H9 (cell line): Measurements from ENCODE around the gene FAXDC2. TPM values are rescaled to one million over a fixed set of nuclear protein-coding genes. Genes with fewer than 3 reads are reported as not detected.

Source experiments
- DNase-seq: peaks from one replicate; pipeline ENCODE4 v3.0.0-alpha.2; 2017
- H2AFZ ChIP-seq: one replicate; pipeline ENCODE4 v1.6.1; 2013; ENCODE audit warnings: mild to moderate bottlenecking, low read length, control low read depth, moderate library complexity
- H2AK5ac ChIP-seq: 2 replicates; pipeline ENCODE4 v1.6.1; 2013; ENCODE audit warnings: low read length, control low read depth, mixed read lengths; ENCODE audit not compliant: insufficient read length
- H2BK120ac ChIP-seq: one replicate; pipeline ENCODE4 v1.6.1; 2013; ENCODE audit warnings: low read depth, mild to moderate bottlenecking, low read length, control low read depth, inconsistent platforms; ENCODE audit not compliant: poor library complexity, severe bottlenecking
- H2BK12ac ChIP-seq: 2 replicates; pipeline ENCODE4 v1.6.1; 2013; ENCODE audit warnings: low read length, control low read depth, mixed read lengths, low read depth; ENCODE audit not compliant: insufficient read length
- H2BK15ac ChIP-seq: 2 replicates; pipeline ENCODE4 v1.6.1; 2013; ENCODE audit warnings: low read depth, low read length, control low read depth
- H2BK20ac ChIP-seq: one replicate; pipeline ENCODE4 v1.6.1; 2013; ENCODE audit warnings: low read depth, mild to moderate bottlenecking, low read length, control low read depth, inconsistent platforms; ENCODE audit not compliant: poor library complexity, severe bottlenecking
- H2BK5ac ChIP-seq: 2 replicates; pipeline ENCODE4 v1.6.1; 2013; ENCODE audit warnings: low read length, control low read depth, mixed read lengths; ENCODE audit not compliant: insufficient read length
- H3K14ac ChIP-seq: 2 replicates; pipeline ENCODE4 v1.6.1; 2013; ENCODE audit warnings: low read length, control low read depth; ENCODE audit not compliant: insufficient read depth
- H3K18ac ChIP-seq: 2 replicates; pipeline ENCODE4 v1.6.1; 2013; ENCODE audit warnings: low read depth, mild to moderate bottlenecking, mixed read lengths, low read length, control low read depth; ENCODE audit not compliant: insufficient read length
- H3K23ac ChIP-seq: 2 replicates; pipeline ENCODE4 v1.6.1; 2013; ENCODE audit warnings: low read length, control low read depth, mixed read lengths, low read depth; ENCODE audit not compliant: insufficient read length
- H3K23me2 ChIP-seq: 2 replicates; pipeline ENCODE4 v1.6.1; 2013; ENCODE audit warnings: low read depth, mild to moderate bottlenecking, mixed read lengths, low read length, control low read depth; ENCODE audit not compliant: insufficient read length, poor library complexity, severe bottlenecking
- H3K27ac ChIP-seq: 2 replicates; pipeline ENCODE4 v1.5.1; 2013; ENCODE audit warnings: low read length, control low read depth, mixed read lengths, low read depth; ENCODE audit not compliant: insufficient read length
- H3K27me3 ChIP-seq: 2 replicates; pipeline ENCODE4 v1.6.1; 2013; ENCODE audit warnings: low read length, control low read depth, inconsistent platforms; ENCODE audit not compliant: insufficient read depth
- H3K4ac ChIP-seq: 2 replicates; pipeline ENCODE4 v1.6.1; 2013; ENCODE audit warnings: low read depth, mild to moderate bottlenecking, control low read depth, inconsistent platforms, low read length, moderate library complexity
- H3K4me1 ChIP-seq: 2 replicates; pipeline ENCODE4 v1.6.1; 2013; ENCODE audit warnings: low read length, control low read depth, inconsistent platforms; ENCODE audit not compliant: insufficient read depth
- H3K4me2 ChIP-seq: 2 replicates; pipeline ENCODE4 v1.6.1; 2013; ENCODE audit warnings: low read length, control low read depth, mixed read lengths; ENCODE audit not compliant: insufficient read length, insufficient read depth
- H3K56ac ChIP-seq: 2 replicates; pipeline ENCODE4 v1.6.1; 2013; ENCODE audit warnings: low read depth, mild to moderate bottlenecking, mixed read lengths, low read length, control low read depth; ENCODE audit not compliant: insufficient read length
- H3K79me1 ChIP-seq: 2 replicates; pipeline ENCODE4 v1.6.1; 2013; ENCODE audit warnings: low read depth, mild to moderate bottlenecking, moderate library complexity, low read length, control low read depth, inconsistent platforms; ENCODE audit not compliant: insufficient read depth, poor library complexity, severe bottlenecking
- H3K79me2 ChIP-seq: 2 replicates; pipeline ENCODE4 v1.6.1; 2013; ENCODE audit warnings: low read length, control low read depth, inconsistent platforms; ENCODE audit not compliant: insufficient read depth
- H3K9ac ChIP-seq: 2 replicates; pipeline ENCODE4 v1.6.1; 2013; ENCODE audit warnings: low read length, control low read depth, mixed read lengths; ENCODE audit not compliant: insufficient read length; ENCODE audit errors: extremely low read depth
- H3K9me3 ChIP-seq: one replicate; pipeline ENCODE4 v1.6.1; 2013; ENCODE audit warnings: low read depth, low read length, inconsistent platforms; ENCODE audit not compliant: control insufficient read depth
- H3T11ph ChIP-seq: one replicate; pipeline ENCODE4 v1.6.1; 2013; ENCODE audit warnings: mild to moderate bottlenecking, low read length, control low read depth, inconsistent platforms
- H4K20me1 ChIP-seq: one replicate; pipeline ENCODE4 v1.6.1; 2013; ENCODE audit not compliant: control insufficient read depth, insufficient read length, insufficient read depth
- H4K5ac ChIP-seq: 2 replicates; pipeline ENCODE4 v1.6.1; 2013; ENCODE audit warnings: low read depth, mild to moderate bottlenecking, mixed read lengths, low read length, control low read depth; ENCODE audit not compliant: insufficient read length
- H4K8ac ChIP-seq: replicated peaks from 2 replicates; pipeline ENCODE4 v1.6.1; 2013; ENCODE audit warnings: low read length, control low read depth, mixed read lengths, low read depth; ENCODE audit not compliant: insufficient read length
- H4K91ac ChIP-seq: 2 replicates; pipeline ENCODE4 v1.6.1; 2013; ENCODE audit warnings: low read depth, mild to moderate bottlenecking, moderate library complexity, mixed read lengths, low read length, control low read depth; ENCODE audit not compliant: insufficient read length
- H3K27ac Mint-ChIP-seq, 3 experiments: 2 replicates in 2 of 3; 3 replicates in 1 of 3; pipeline ENCODE4 v1.8.0; 2020 to 2021; ENCODE audit warnings: mixed read lengths in 3 of 3, mild to moderate bottlenecking in 1 of 3, moderate library complexity in 1 of 3
- H3K27me3 Mint-ChIP-seq: 2 replicates; pipeline ENCODE4 v1.8.0; 2021; ENCODE audit warnings: low read depth, mild to moderate bottlenecking, moderate library complexity, mixed read lengths
- H3K36me3 Mint-ChIP-seq, 3 experiments: 2 replicates in 2 of 3; 3 replicates in 1 of 3; pipeline ENCODE4 v1.8.0; 2020 to 2021; ENCODE audit warnings: low read depth in 3 of 3, mixed read lengths in 3 of 3; ENCODE audit not compliant: insufficient read depth in 1 of 3
- H3K4me1 Mint-ChIP-seq, 2 experiments: 2 replicates each; pipeline ENCODE4 v1.8.0; 2020; ENCODE audit warnings: mixed read lengths in 2 of 2
- H3K4me3 Mint-ChIP-seq, 2 experiments: 2 replicates in 1 of 2; 3 replicates in 1 of 2; pipeline ENCODE4 v1.8.0; 2020 to 2021; ENCODE audit warnings: mild to moderate bottlenecking in 2 of 2, mixed read lengths in 2 of 2, moderate library complexity in 1 of 2
- H3K9me3 Mint-ChIP-seq, 2 experiments: 2 replicates in 1 of 2; 3 replicates in 1 of 2; pipeline ENCODE4 v1.8.0; 2020; ENCODE audit warnings: mild to moderate bottlenecking in 2 of 2, mixed read lengths in 2 of 2, moderate library complexity in 1 of 2
- CTCF ChIP-seq: fragments of 200-600 bp; sonication (generic); conservative IDR thresholded peaks from 3 replicates; pipeline ENCODE4 v1.8.0; 2021; ENCODE audit warnings: antibody characterized with exemption, mild to moderate bottlenecking
- WGBS: extraction: QIAGEN DNeasy Blood & Tissue Kit; methylation state at CpG from one replicate; pipeline ENCODE4 v1.1.7; 2013; ENCODE audit warnings: missing lambda C conversion rate, low lambda C conversion rate, mixed read lengths; ENCODE audit not compliant: insufficient read length; ENCODE audit errors: extremely low coverage; 5-methylcytosine and 5-hydroxymethylcytosine counted together
- total RNA-seq: library from RNA; stranded (reverse); gene quantifications from 2 replicates; pipeline ENCODE4 v1.2.1, GENCODE V29; 2021

FAXDC2 gene
- total RNA-seq, 1 experiment from 2014 or later, result 3.0 TPM

- H2AFZ ChIP-seq, result no peak overlapping the region
- H4K20me1 ChIP-seq, result no peaks in the 10 kb centered on the region
- no peak overlapping the region for H3K4me3 Mint-ChIP-seq
- H3K36me3 Mint-ChIP-seq, result peaks cover 65 to 82% (median 79%) of the 10 kb centered on the region in 3 experiments; a peak in 6 of 7 replicates
- no peaks in the 10 kb centered on the region for H3K4me1 Mint-ChIP-seq
- no peaks in the 10 kb centered on the region for H3K9me3 Mint-ChIP-seq
- no peak overlapping the region for H4K8ac ChIP-seq
- H3K27me3 ChIP-seq, result no peaks in the 10 kb centered on the region
- no peaks in the 10 kb centered on the region for H3K9me3 ChIP-seq
- peaks cover 7% of the 10 kb centered on the region for H3K79me1 ChIP-seq
- H2BK5ac ChIP-seq, result no peak overlapping the region
- H2BK15ac ChIP-seq, result no peak overlapping the region
- peak overlapping the region in 1 of 3 experiments; percentile 77; a peak in 4 of 7 replicates for H3K27ac Mint-ChIP-seq
- H3K27me3 Mint-ChIP-seq, result no peaks in the 10 kb centered on the region
- no peak overlapping the region for H3K4me2 ChIP-seq
- no CpG with 5 or more reads among the region's 32 CpGs for WGBS
- no peak overlapping the region for H3T11ph ChIP-seq
- H3K79me2 ChIP-seq, result peaks cover 3% of the 10 kb centered on the region; the same call in 1 of the 2 replicates
- DNase-seq, result no peak
- H3K23ac ChIP-seq, result no peak overlapping the region
- no peak overlapping the region for H3K56ac ChIP-seq
- no peak overlapping the region for H4K5ac ChIP-seq
- no peak overlapping the region for H3K18ac ChIP-seq
- H2AK5ac ChIP-seq, result no peak overlapping the region
- no peak overlapping the region for H4K91ac ChIP-seq
- H3K9ac ChIP-seq, result no peak overlapping the region
- no peak overlapping the region for H2BK120ac ChIP-seq
- no peak for TF ChIP-seq CTCF
- no peak overlapping the region for H3K27ac ChIP-seq
- H3K4ac ChIP-seq, result no peak overlapping the region
- no peak overlapping the region for H3K14ac ChIP-seq
- no peak overlapping the region for H2BK12ac ChIP-seq
- no peaks in the 10 kb centered on the region for H3K4me1 ChIP-seq
- no peak overlapping the region for H2BK20ac ChIP-seq
- no peaks in the 10 kb centered on the region for H3K23me2 ChIP-seq
These were observed 56.5 kb downstream of the FAXDC2 start for GRCh38 chr5:154793599-154794524.
